Large intestine (tissue), 3 donors: Measurements from ENCODE around the gene USP36. TPM values are rescaled to one million over a fixed set of nuclear protein-coding genes. Genes with fewer than 3 reads are reported as not detected.

ENCODE experiments used
- DNase-seq, 2 donors: peaks; one replicate each; pipeline versions ENCODE4 v3.0.0 to v3.0.0-alpha.2; 2013
- H3K27ac ChIP-seq: one replicate; pipeline ENCODE4 v1.5.1; 2013; ENCODE audit warnings: low read length
- H3K27me3 ChIP-seq: 2 replicates; pipeline ENCODE4 v1.6.1; 2013; ENCODE audit warnings: low read length; ENCODE audit not compliant: control insufficient read depth, insufficient read depth
- H3K36me3 ChIP-seq: 2 replicates; pipeline ENCODE4 v1.6.1; 2013; ENCODE audit warnings: low read length; ENCODE audit not compliant: control insufficient read depth, insufficient read depth
- H3K4me1 ChIP-seq: one replicate; pipeline ENCODE4 v1.6.1; 2013; ENCODE audit warnings: low read length; ENCODE audit not compliant: control insufficient read depth, insufficient read depth
- H3K4me3 ChIP-seq: one replicate; pipeline ENCODE4 v1.5.1; 2013; ENCODE audit warnings: low read length
- H3K9me3 ChIP-seq: one replicate; pipeline ENCODE4 v1.6.1; 2013; ENCODE audit warnings: mild to moderate bottlenecking, low read depth, low read length, moderate library complexity; ENCODE audit not compliant: control insufficient read depth
- WGBS: methylation state at CpG from one replicate; pipeline ENCODE4 v1.1.5; 2013; ENCODE audit warnings: low lambda C conversion rate; ENCODE audit not compliant: insufficient coverage; 5-methylcytosine and 5-hydroxymethylcytosine counted together
- polyA plus RNA-seq: library from polyadenylated mRNA; unstranded; fragments of 120-200 nt; gene quantifications from one replicate; pipeline ENCODE4 v1.2.1, GENCODE V29; 2013

USP36 gene
- polyA plus RNA-seq, 1 donor: 49.0 TPM

DNA sequence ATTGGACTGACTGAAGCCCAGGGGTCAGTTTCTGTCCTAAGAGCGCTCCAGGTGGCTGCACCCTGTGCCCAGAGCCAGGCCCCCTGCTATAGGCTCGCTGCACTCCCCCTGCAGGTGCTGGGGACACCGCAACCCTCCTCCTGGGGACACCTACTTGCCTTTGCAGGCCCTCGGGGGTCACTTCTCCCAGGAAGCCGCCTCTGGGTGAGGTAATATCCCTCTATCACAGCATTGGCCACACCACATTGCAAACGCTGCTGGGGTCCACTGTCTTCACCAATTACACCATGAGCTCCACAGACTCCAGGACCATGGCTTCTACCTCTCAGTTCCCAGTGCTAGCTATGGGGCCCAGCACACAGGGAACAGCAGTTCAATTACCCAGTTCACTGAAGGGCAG, 14.9 kb downstream of the USP36 start:
- H3K9me3 ChIP-seq: no peaks in the 10 kb centered on the region
- H3K36me3 ChIP-seq: peaks cover 90% of the 10 kb centered on the region
- no peaks in the 10 kb centered on the region for H3K4me1 ChIP-seq
- H3K27me3 ChIP-seq: no peaks in the 10 kb centered on the region
- H3K27ac ChIP-seq: no peak overlapping the region
- WGBS: no CpG with 5 or more reads among the region's 6 CpGs
- no peak for DNase-seq
- H3K4me3 ChIP-seq: no peak overlapping the region

DNA sequence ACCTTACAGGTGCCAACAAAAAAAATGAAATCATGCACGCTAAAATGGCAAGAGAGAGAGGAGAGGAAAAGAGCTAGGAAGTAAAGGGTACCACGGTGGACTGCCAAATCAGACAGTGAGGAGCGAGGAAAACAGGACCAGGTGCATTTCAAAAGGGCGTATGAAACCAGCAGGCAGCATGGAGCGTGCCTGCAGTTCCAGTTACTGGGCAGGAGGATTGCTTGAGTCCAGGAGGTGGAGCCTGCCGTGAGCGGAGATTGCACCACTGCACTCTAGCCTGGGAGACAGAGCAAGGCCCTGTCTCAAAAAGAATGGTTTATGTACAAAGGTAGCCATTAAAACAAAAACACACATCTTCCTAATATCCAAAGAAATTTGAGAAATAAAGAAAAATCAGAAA, 16.4 kb downstream of the USP36 start:
- Histone ChIP-seq H3K4me3 (no peak overlapping the region), H3K36me3 (peaks cover 93% of the 10 kb centered on the region), H3K27me3 (no peaks in the 10 kb centered on the region), H3K9me3 (no peaks in the 10 kb centered on the region), H3K4me1 (no peaks in the 10 kb centered on the region), H3K27ac (no peak overlapping the region)
- DNase-seq: no peak
- no CpG with 5 or more reads among the region's 7 CpGs for WGBS

DNA sequence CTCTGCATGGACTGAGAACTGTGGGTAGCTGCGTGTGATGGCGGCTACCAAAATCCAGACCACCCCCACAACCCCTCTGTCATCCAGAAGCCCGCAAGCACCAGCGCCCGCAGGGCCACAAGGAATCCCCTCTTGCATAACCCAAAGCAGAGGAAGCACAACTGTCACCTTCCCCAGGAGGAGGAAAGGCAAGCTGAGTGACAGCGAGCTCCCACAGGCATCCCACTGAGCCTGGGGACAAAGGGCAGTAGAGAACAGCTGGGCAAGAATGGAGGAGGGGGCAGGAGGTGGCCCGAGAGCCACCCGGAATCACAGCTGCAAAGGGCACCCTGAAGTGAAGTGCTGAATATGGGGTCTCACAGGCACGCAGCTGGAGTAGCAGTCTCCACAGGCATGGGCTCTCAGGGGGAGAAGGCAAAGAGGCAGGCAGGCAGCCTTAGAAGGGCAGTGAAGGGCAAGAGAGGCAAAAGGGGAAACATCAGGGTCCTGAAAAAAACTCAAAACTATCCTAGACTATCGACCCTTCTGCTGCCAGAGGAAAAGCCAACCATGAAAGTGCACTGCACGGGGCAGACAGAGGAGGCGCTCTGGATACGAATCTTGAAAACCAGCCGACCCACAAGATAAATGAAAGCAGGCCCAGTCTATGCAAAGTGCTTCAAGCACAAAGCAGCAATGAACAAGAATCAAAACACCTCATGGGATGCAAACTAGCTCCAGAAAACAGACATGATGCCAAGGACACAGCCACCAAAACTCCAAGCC, 17.1 kb downstream of the USP36 start:
- peaks cover 93% of the 10 kb centered on the region for H3K36me3 ChIP-seq
- no peak overlapping the region for H3K27ac ChIP-seq
- no peak overlapping the region for H3K4me3 ChIP-seq
- no peaks in the 10 kb centered on the region for H3K4me1 ChIP-seq
- no peaks in the 10 kb centered on the region for H3K27me3 ChIP-seq
- H3K9me3 ChIP-seq: no peaks in the 10 kb centered on the region
- WGBS: 100% methylated on average over 1 of the region's 14 CpGs
- DNase-seq: no peak

DNA sequence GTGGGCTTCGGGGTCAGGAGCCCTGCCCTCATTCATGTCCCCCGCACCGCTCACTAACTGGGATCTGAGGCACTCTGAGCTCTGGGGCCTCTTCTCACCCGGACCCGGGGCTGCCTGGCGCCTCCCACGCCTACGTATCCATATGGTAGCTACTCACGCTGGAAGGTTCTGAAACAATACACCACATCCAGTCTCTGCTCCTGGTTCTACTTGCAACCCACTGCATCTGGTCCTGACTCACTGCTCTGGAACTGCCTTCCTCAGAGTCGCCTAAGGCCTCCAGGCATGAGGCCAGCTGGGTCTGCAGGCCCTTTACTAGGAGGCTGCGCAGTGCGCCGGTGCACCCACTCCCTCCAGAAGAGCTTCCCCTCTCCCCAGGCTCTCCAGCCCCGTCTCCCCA, 18.1 kb downstream of the USP36 start:
- Histone ChIP-seq H3K4me1 (no peaks in the 10 kb centered on the region), H3K27ac (no peak overlapping the region), H3K4me3 (no peak overlapping the region), H3K27me3 (no peaks in the 10 kb centered on the region), H3K36me3 (peaks cover 93% of the 10 kb centered on the region), H3K9me3 (no peaks in the 10 kb centered on the region)
- WGBS: no CpG with 5 or more reads among the region's 14 CpGs
- no peak for DNase-seq

DNA sequence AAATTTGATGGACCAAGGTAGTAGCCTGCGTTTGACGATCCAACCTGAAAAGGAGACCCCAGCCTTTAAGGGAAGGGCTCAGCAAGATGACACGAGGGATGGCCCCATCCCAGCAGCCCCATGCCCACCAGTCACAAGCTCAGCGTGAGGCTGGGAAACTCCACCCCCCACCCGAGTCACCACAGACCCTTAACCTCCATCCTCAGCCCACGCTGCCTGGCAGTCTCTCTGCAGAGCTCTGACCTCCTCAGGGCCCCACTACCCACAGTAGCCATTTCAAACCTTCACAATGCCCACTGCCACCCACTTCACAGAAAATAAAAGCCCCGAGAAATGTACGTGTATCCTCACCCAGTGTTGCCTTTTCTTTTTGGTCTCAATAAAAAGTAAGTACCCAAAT, 18.7 kb downstream of the USP36 start:
- Histone ChIP-seq H3K9me3 (no peaks in the 10 kb centered on the region), H3K4me3 (no peak overlapping the region), H3K27me3 (no peaks in the 10 kb centered on the region), H3K27ac (no peak overlapping the region), H3K36me3 (peaks cover 94% of the 10 kb centered on the region), H3K4me1 (no peaks in the 10 kb centered on the region)
- DNase-seq: no peak
- no CpG with 5 or more reads among the region's 8 CpGs for WGBS

DNA sequence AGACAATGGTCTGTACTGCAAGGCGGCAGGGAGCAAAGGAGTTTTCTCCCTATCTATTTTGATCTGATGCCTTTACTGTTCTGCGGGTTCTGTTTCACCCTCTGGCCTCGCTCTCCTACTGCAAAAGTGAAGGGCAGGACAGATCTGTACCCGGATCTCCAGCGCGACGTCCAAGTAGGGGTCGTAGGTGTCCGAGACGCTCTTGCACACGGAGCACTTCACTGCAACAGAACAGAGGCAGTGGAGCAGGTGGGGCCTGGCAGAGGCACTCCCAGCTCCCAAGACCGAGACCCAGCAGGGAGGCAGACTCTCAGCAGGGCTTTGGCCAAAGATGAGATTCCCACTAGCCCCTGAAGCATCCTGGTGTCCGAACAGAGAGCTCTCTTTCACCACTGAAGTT, 19.8 kb downstream of the USP36 start:
- 100% methylated on average over 1 of the region's 13 CpGs for WGBS
- H3K27me3 ChIP-seq: no peaks in the 10 kb centered on the region
- H3K27ac ChIP-seq: no peak overlapping the region
- H3K9me3 ChIP-seq: no peaks in the 10 kb centered on the region
- DNase-seq: no peak
- peaks cover 90% of the 10 kb centered on the region for H3K36me3 ChIP-seq
- H3K4me1 ChIP-seq: no peaks in the 10 kb centered on the region
- H3K4me3 ChIP-seq: no peak overlapping the region

DNA sequence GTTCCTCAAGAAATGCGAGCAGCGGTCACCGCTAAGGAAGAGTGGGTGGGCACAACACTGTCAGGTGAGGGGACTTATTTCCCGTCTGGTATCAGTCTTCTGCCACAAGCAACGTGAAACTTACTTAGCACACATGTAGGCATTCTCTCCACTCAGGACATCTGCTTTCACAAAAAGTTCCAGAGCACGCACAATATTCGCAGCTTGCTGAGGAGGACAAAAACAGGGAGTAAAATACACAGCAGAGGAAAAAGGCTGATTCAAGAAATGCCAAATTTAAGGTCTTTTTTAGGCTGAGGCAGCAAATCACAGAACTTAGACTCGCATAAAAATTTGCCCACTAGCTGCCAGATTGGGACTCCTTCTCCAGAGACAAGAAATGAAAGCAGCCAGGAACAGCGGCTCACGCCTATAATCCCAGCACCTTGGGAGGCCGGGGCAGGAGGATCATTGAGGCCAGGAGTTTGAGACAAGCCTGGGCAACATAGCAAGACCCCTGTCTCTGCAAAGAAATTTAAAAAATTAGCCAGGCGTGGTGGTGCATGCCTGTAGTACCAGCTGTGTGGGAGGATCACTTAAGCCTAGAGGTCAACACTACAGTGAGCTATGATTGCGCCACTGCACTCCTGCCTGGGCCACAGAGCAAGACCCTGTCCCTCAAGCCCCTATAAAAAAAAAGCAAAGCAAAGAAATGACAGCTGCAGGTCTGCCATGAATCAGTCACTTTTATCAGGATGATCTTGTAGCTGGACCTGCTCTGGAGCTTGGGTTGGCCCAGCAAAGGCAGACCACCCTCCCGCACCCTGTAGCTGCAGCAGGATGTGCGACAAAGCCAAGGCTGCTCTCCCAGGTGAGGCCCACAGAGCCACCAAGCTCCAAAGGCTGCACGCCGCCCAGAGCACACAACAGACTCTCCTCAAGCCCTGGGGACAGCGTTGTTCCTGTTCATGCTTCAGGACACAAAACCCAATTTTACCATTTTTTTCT, 20.5 kb downstream of the USP36 start:
- H3K27me3 ChIP-seq: no peaks in the 10 kb centered on the region
- H3K9me3 ChIP-seq: no peaks in the 10 kb centered on the region
- H3K36me3 ChIP-seq: peaks cover 91% of the 10 kb centered on the region
- H3K27ac ChIP-seq: no peak overlapping the region
- DNase-seq: no peak
- no CpG with 5 or more reads among the region's 18 CpGs for WGBS
- no peaks in the 10 kb centered on the region for H3K4me1 ChIP-seq
- no peak overlapping the region for H3K4me3 ChIP-seq

DNA sequence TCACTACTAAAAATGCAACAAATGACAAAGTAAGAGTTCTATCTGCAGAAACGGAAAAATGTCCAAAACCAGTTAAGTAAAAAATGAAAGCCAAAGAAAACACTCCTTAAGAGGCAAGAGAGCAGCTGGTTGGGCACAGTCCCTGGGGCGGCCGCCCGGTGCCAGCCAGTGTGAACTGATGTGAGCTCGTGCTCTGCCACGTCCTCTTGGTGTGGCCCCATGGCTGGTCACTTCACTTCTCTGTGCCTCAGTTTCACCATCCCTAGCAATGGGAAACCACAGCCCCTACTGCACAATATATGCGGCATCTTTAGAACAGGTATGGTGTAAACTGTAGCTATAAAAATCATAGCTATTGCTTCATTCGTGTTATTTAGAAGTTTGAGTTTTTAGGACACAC, 21.2 kb downstream of the USP36 start:
- H3K27me3 ChIP-seq: no peaks in the 10 kb centered on the region
- no peaks in the 10 kb centered on the region for H3K9me3 ChIP-seq
- no peak overlapping the region for H3K4me3 ChIP-seq
- 83% methylated on average over 1 of the region's 8 CpGs for WGBS
- no peak overlapping the region for H3K27ac ChIP-seq
- no peak for DNase-seq
- H3K36me3 ChIP-seq: peaks cover 89% of the 10 kb centered on the region
- H3K4me1 ChIP-seq: no peaks in the 10 kb centered on the region

DNA sequence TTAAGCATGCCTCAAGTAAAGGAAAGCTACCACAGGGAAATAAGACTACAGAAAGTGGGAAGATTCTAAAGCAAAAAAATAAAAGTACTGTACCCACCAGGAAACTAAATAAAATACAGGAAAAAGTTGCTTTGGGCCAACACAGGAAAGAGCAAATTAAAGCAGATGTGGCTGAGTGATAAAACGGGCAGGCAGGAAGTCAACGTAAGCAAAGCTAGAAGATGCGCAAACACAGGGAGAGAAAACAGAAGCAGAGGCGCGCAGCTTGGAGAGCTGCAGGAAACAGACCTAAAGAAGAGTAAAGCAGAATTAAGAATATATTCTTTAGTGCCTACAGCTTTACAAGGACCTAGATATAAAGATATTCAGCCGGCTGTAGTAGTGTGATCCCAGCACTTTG, 21.7 kb downstream of the USP36 start:
- Histone ChIP-seq H3K4me3 (no peak overlapping the region), H3K27ac (no peak overlapping the region), H3K9me3 (no peaks in the 10 kb centered on the region), H3K36me3 (peaks cover 89% of the 10 kb centered on the region), H3K4me1 (no peaks in the 10 kb centered on the region), H3K27me3 (no peaks in the 10 kb centered on the region)
- DNase-seq: peak in 1 of 2 donors; percentile 11
- 100% methylated on average over 1 of the region's 6 CpGs for WGBS

DNA sequence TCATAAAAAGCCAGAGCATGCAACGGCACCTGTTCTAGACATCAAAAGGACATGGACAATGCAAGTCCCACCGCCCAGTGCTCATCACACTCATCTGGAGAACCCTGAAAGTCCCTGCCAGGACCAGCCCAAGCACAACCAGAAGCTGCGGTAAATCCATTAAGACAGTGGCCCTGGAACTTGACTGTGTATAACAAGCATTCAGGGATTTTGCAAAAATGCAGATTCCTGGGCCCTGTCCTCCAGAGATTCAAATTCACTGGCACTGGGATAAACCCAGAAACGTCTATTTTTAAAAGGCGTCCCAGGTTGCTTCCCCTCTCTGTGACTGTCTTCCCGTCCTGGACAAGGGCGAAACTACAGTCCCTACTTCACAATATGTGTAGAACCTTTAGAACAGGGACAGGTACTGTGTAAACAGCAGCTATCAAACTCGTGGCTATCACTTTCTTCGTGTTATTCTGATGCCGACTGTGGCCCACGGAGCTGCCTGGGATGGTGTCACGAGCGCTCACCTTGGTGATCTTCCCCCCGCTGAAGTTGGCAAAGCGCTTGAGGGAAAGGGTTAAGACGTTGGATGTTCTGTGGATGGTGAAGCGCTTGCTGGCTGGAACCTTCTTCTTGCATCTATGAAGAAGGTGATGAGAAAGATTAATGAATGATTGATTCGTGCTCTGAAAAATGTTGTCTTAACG, 22.3 kb downstream of the USP36 start:
- Histone ChIP-seq H3K27ac (no peak overlapping the region), H3K9me3 (no peaks in the 10 kb centered on the region), H3K4me3 (no peak overlapping the region), H3K36me3 (peaks cover 89% of the 10 kb centered on the region), H3K4me1 (no peaks in the 10 kb centered on the region), H3K27me3 (no peaks in the 10 kb centered on the region)
- 100% methylated on average over 2 of the region's 19 CpGs for WGBS
- DNase-seq: no peak
